GM12878 (cell line): Measurements from ENCODE around the gene VWA3B. TPM values are rescaled to one million over a fixed set of nuclear protein-coding genes. Genes with fewer than 3 reads are reported as not detected.

ENCODE experiments used
- BHLHE40 ChIP-seq, 2 experiments: fragments of 450-650 bp in 1 of 2; IDR thresholded peaks; 2 replicates each; pipeline ENCODE4 v1.6.1; 2011 to 2017; ENCODE audit warnings: low read depth in 2 of 2, borderline replicate concordance in 1 of 2, improper control_type of control experiment in 1 of 2, low read length in 1 of 2, mild to moderate bottlenecking in 1 of 2
- CBFB ChIP-seq: IDR thresholded peaks from 2 replicates; pipeline ENCODE4 v1.6.1; 2016; ENCODE audit warnings: antibody characterized with exemption, low read depth
- CBX5 ChIP-seq: sonication (generic); IDR thresholded peaks from 2 replicates; pipeline ENCODE4 v1.6.1; 2016; ENCODE audit warnings: low read depth, moderate library complexity, mild to moderate bottlenecking, inconsistent platforms
- CEBPB ChIP-seq, 2 experiments: fragments of 150-350 bp in 1 of 2; IDR thresholded peaks; 2 replicates each; pipeline ENCODE4 v1.6.1; 2012 to 2014; ENCODE audit warnings: low read depth in 2 of 2, low read length in 2 of 2, borderline replicate concordance in 1 of 2, inconsistent platforms in 1 of 2
- DPF2 ChIP-seq: fragments of 450-650 bp; IDR thresholded peaks from 2 replicates; pipeline ENCODE4 v1.6.1; 2017; ENCODE audit warnings: mild to moderate bottlenecking
- E4F1 ChIP-seq: fragments of 450-650 bp; IDR thresholded peaks from 2 replicates; pipeline ENCODE4 v1.6.1; 2018; ENCODE audit warnings: borderline replicate concordance, mild to moderate bottlenecking; ENCODE audit not compliant: partially characterized antibody
- EGR1 ChIP-seq, 2 experiments: IDR thresholded peaks; 1 replicate in 1 of 2; 2 replicates in 1 of 2; pipeline ENCODE4 v1.6.1; 2011 to 2012; ENCODE audit warnings: low read depth in 2 of 2, low read length in 2 of 2, borderline replicate concordance in 1 of 2, mild to moderate bottlenecking in 1 of 2, moderate library complexity in 1 of 2
- HDAC2 ChIP-seq: fragments of 200-600 bp; sonication (generic); IDR thresholded peaks from 2 replicates; pipeline ENCODE4 v1.6.1; 2017
- MXI1 ChIP-seq: fragments of 150-350 bp; IDR thresholded peaks from 2 replicates; pipeline ENCODE4 v1.6.1; 2011; ENCODE audit warnings: low read depth, mild to moderate bottlenecking, inconsistent platforms, low read length, improper control_type of control experiment
- NR2F1 ChIP-seq: fragments of 450-650 bp; conservative IDR thresholded peaks from 2 replicates; pipeline ENCODE4 v1.6.1; 2017; ENCODE audit warnings: mild to moderate bottlenecking
- PAX5 ChIP-seq: IDR thresholded peaks from 2 replicates; pipeline ENCODE4 v1.6.1; 2011; ENCODE audit warnings: low read depth, low read length, borderline replicate concordance
- TCF12 ChIP-seq: IDR thresholded peaks from 2 replicates; pipeline ENCODE4 v1.6.1; 2011; ENCODE audit warnings: low read depth, mild to moderate bottlenecking, low read length
- WRNIP1 ChIP-seq: IDR thresholded peaks from 2 replicates; pipeline ENCODE4 v1.6.1; 2011; ENCODE audit warnings: low read depth, low read length, improper control_type of control experiment, borderline replicate concordance
- ZNF217 ChIP-seq: fragments of 450-650 bp; IDR thresholded peaks from 2 replicates; pipeline ENCODE4 v1.6.1; 2017; ENCODE audit warnings: antibody characterized with exemption, mild to moderate bottlenecking
- polyA plus RNA-seq, 11 experiments: library from polyadenylated mRNA; depleted of rRNA in 4 of 11; unstranded in 6 of 11; stranded (reverse) in 5 of 11; fragments of >200 nt; fragmentation: Nextera tagmentation in 4 of 11; fragmentation: Illumina TruSeq in 1 of 11; extraction: Ambion mirVana in 4 of 11; extraction: Trizol in 1 of 11; gene quantifications; 1 replicate in 1 of 11; 2 replicates in 10 of 11; pipeline versions ENCODE4 v1.2.1 to v1.2.3, GENCODE V29; 2011 to 2016; ENCODE audit warnings: inconsistent platforms in 2 of 11, missing spikeins in 2 of 11, low read depth in 1 of 11
- total RNA-seq, 4 experiments: library from RNA; depleted of rRNA in 3 of 4; stranded (reverse); fragments of >200 nt in 3 of 4; fragmentation: Illumina TruSeq in 1 of 4; extraction: Trizol in 1 of 4; gene quantifications; 2 replicates each; pipeline versions ENCODE4 v1.2.1 to v1.2.3, GENCODE V29; 2013 to 2021
- TF ChIP-seq, protein P1 (sequence below): fragments of 450-650 bp; conservative IDR thresholded peaks from 2 replicates; pipeline ENCODE4 v1.6.1; 2017; ENCODE audit warnings: mild to moderate bottlenecking, moderate library complexity

Gene VWA3B
- total and polyA plus RNA-seq, 10 of the 15 experiments (the other 5 are each of a cell fraction or from before 2014, with no cell fraction given) = 0.04 to 0.86 (median 0.19) TPM; not detected in 4

GRCh38 chr2:98086491-98087446 lies at the start of gene VWA3B (continued):
- TF ChIP-seq EGR1 (IDR thresholded peaks at IDR 0.05; ENCODE audit: borderline replicate concordance in 1 of 2, low read depth in 2 of 2, low read length in 2 of 2) (peak in 1 of 2 experiments; percentile 56; a peak in 2 of 3 replicates), WRNIP1 (no peak), MXI1 (no peak), HDAC2 (no peak), DPF2 (0 out of 2 replicates have a peak, but pooled peaks have one; percentile 18), CBX5 (no peak), BHLHE40 (IDR thresholded peaks at IDR 0.05; ENCODE audit: borderline replicate concordance in 1 of 2, low read depth in 2 of 2, low read length in 1 of 2) (0 out of 4 replicates have a peak, but pooled peaks of 1 of the 2 experiments have one; percentile 3), NR2F1 (0 out of 2 replicates have a peak, but pooled peaks have one; percentile 39), CEBPB (IDR thresholded peaks at IDR 0.05; ENCODE audit: borderline replicate concordance in 1 of 2, low read depth in 2 of 2, low read length in 2 of 2) (no peak), PAX5 (peak; percentile 43; the same call in 1 of the 2 replicates), E4F1 (no peak), ZNF217 (no peak), TCF12 (0 out of 2 replicates have a peak, but pooled peaks have one; percentile 6), CBFB (no peak)
- TF ChIP-seq, protein P1, sequence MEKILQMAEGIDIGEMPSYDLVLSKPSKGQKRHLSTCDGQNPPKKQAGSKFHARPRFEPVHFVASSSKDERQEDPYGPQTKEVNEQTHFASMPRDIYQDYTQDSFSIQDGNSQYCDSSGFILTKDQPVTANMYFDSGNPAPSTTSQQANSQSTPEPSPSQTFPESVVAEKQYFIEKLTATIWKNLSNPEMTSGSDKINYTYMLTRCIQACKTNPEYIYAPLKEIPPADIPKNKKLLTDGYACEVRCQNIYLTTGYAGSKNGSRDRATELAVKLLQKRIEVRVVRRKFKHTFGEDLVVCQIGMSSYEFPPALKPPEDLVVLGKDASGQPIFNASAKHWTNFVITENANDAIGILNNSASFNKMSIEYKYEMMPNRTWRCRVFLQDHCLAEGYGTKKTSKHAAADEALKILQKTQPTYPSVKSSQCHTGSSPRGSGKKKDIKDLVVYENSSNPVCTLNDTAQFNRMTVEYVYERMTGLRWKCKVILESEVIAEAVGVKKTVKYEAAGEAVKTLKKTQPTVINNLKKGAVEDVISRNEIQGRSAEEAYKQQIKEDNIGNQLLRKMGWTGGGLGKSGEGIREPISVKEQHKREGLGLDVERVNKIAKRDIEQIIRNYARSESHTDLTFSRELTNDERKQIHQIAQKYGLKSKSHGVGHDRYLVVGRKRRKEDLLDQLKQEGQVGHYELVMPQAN = 0 out of 2 replicates have a peak, but pooled peaks have one; percentile 53
